GM12892 (cell line): Measurements from ENCODE around the gene RNF125.
A peak's percentile ranks its signal among the peaks of the same experiment; 100 is the strongest.

ENCODE experiments used
- DNase-seq: peaks from one replicate; pipeline ENCODE4 v3.0.0; 2011; ENCODE audit not compliant: insufficient read length
- FAIRE-seq: peaks from 2 replicates; lab custom pipeline; 2011; peaks lifted over from hg19 to GRCh38; lab: Jason Lieb, UNC
- POLR2A ChIP-seq: IDR thresholded peaks from 2 replicates; pipeline ENCODE4 v1.6.1; 2011; ENCODE audit warnings: low read depth, low read length, control low read depth
- POLR2AphosphoS5 ChIP-seq: IDR thresholded peaks from 2 replicates; pipeline ENCODE4 v1.6.1; 2011; ENCODE audit warnings: low read depth, low read length, control low read depth
- TAF1 ChIP-seq: IDR thresholded peaks from 2 replicates; pipeline ENCODE4 v1.6.1; 2011; ENCODE audit warnings: low read depth, mild to moderate bottlenecking, control low read depth, low read length, borderline replicate concordance

The RNF125 gene

GRCh38 chr18:32093102-32093511 lies 74.5 kb downstream of the RNF125 start:
- DNase-seq (peak; percentile 41), FAIRE-seq (peak; percentile 64)
- no peak for TF ChIP-seq POLR2A
- no peak for TF ChIP-seq TAF1
- no peak for TF ChIP-seq POLR2AphosphoS5

- FAIRE-seq (peak; percentile 50), DNase-seq (peak; percentile 17)
- no peak for TF ChIP-seq POLR2AphosphoS5
- TF ChIP-seq TAF1, result no peak
- TF ChIP-seq POLR2A, result no peak
These were observed 74.9 kb downstream of the RNF125 start for GRCh38 chr18:32093523-32093922.

- no peak for FAIRE-seq
- TF ChIP-seq TAF1, result no peak
- TF ChIP-seq POLR2AphosphoS5, result no peak
- no peak for TF ChIP-seq POLR2A
- no peak for DNase-seq
These were observed 76.7 kb downstream of the RNF125 start for GRCh38 chr18:32095192-32095899.

GRCh38 chr18:32095900-32096229 lies 77.2 kb downstream of the RNF125 start:
- TF ChIP-seq POLR2A, result no peak
- TF ChIP-seq POLR2AphosphoS5, result no peak
- TF ChIP-seq TAF1, result no peak
- DNase-seq (no peak), FAIRE-seq (no peak)

- DNase-seq (no peak), FAIRE-seq (no peak)
- no peak; the same call in 1 of the 2 replicates for TF ChIP-seq POLR2A
- TF ChIP-seq TAF1, result no peak
- no peak for TF ChIP-seq POLR2AphosphoS5
These were observed 78.3 kb downstream of the RNF125 start for GRCh38 chr18:32096946-32097345.

- FAIRE-seq, result no peak
- TF ChIP-seq TAF1, result no peak
- no peak for TF ChIP-seq POLR2A
- no peak for TF ChIP-seq POLR2AphosphoS5
These were observed 85.9 kb downstream of the RNF125 start for GRCh38 chr18:32104516-32104915.

GRCh38 chr18:32110005-32110404 lies 91.4 kb downstream of the RNF125 start:
- FAIRE-seq, result no peak
- TF ChIP-seq POLR2AphosphoS5 (no peak), TAF1 (no peak), POLR2A (no peak)

More at GRCh38 chr18:32104516-32104915, 85.9 kb downstream of the RNF125 start:
- no peak for DNase-seq

GRCh38 chr18:32111706-32112105 lies 93.1 kb downstream of the RNF125 start:
- no peak for DNase-seq
- TF ChIP-seq POLR2A (no peak), POLR2AphosphoS5 (no peak), TAF1 (no peak)
- FAIRE-seq, result no peak

More at GRCh38 chr18:32110005-32110404, 91.4 kb downstream of the RNF125 start:
- DNase-seq, result no peak

- TF ChIP-seq POLR2AphosphoS5, result no peak
- TF ChIP-seq TAF1, result no peak
- TF ChIP-seq POLR2A, result no peak
- FAIRE-seq (no peak), DNase-seq (no peak)
These were observed 94.2 kb downstream of the RNF125 start for GRCh38 chr18:32112826-32113225.

GRCh38 chr18:32114293-32114942 lies 95.8 kb downstream of the RNF125 start:
- no peak for DNase-seq
- no peak for FAIRE-seq
- TF ChIP-seq POLR2A (no peak), POLR2AphosphoS5 (no peak), TAF1 (no peak)

GRCh38 chr18:32122039-32122438 lies 103.4 kb downstream of the RNF125 start:
- FAIRE-seq (no peak), DNase-seq (no peak)
- TF ChIP-seq POLR2AphosphoS5, result no peak
- no peak for TF ChIP-seq TAF1
- no peak for TF ChIP-seq POLR2A
